Astrocyte (in vitro differentiated cells and primary cell): ENCODE results near the gene RNLS. TPM values are rescaled to one million over a fixed set of nuclear protein-coding genes. Genes with fewer than 3 reads are reported as not detected.

ENCODE experiments used
- DNase-seq: peaks from one replicate; pipeline ENCODE4 v3.0.0-alpha.2; 2010; ENCODE audit warnings: low read depth
- FAIRE-seq: peaks from 2 replicates; lab custom pipeline; 2011; peaks lifted over from hg19 to GRCh38; lab: Jason Lieb, UNC
- H2AFZ ChIP-seq: 2 replicates; pipeline ENCODE4 v1.6.0; 2012; ENCODE audit warnings: low read depth, low read length, inconsistent platforms
- H3K27ac ChIP-seq: 2 replicates; pipeline ENCODE4 v1.5.1; 2011; ENCODE audit warnings: low read depth, low read length, inconsistent platforms
- H3K27me3 ChIP-seq: 2 replicates; pipeline ENCODE4 v1.6.0; 2011; ENCODE audit warnings: low read length, inconsistent platforms; ENCODE audit not compliant: insufficient read depth
- H3K36me3 ChIP-seq: 2 replicates; pipeline ENCODE4 v1.5.1; 2011; ENCODE audit warnings: low read length, inconsistent platforms; ENCODE audit not compliant: insufficient read depth
- H3K4me1 ChIP-seq: 2 replicates; pipeline ENCODE4 v1.5.1; 2011; ENCODE audit warnings: low read length, inconsistent platforms; ENCODE audit not compliant: insufficient read depth
- H3K4me2 ChIP-seq: 2 replicates; pipeline ENCODE4 v1.6.0; 2012; ENCODE audit warnings: low read length, inconsistent platforms
- H3K4me3 ChIP-seq: 2 replicates; pipeline ENCODE4 v1.5.1; 2011; ENCODE audit warnings: low read depth, mild to moderate bottlenecking, low read length, inconsistent platforms; ENCODE audit not compliant: insufficient read depth
- H3K79me2 ChIP-seq: 2 replicates; pipeline ENCODE4 v1.6.0; 2012; ENCODE audit warnings: mild to moderate bottlenecking, low read length, inconsistent platforms; ENCODE audit not compliant: insufficient read depth
- H3K9ac ChIP-seq: 2 replicates; pipeline ENCODE4 v1.6.0; 2012; ENCODE audit warnings: mild to moderate bottlenecking, low read length, inconsistent platforms
- H3K9me3 ChIP-seq: 2 replicates; pipeline ENCODE4 v1.5.1; 2012; ENCODE audit warnings: low read depth, mild to moderate bottlenecking, low read length, inconsistent platforms; ENCODE audit not compliant: insufficient read depth
- H4K20me1 ChIP-seq: 2 replicates; pipeline ENCODE4 v1.6.0; 2012; ENCODE audit warnings: low read length, inconsistent platforms; ENCODE audit not compliant: insufficient read depth
- H3K27ac Mint-ChIP-seq: one replicate; pipeline ENCODE4 v1.8.0; 2021; ENCODE audit warnings: mild to moderate bottlenecking, mixed read lengths; ENCODE audit not compliant: unreplicated experiment
- H3K27me3 Mint-ChIP-seq: one replicate; pipeline ENCODE4 v1.8.0; 2021; ENCODE audit warnings: low read depth, mixed read lengths; ENCODE audit not compliant: unreplicated experiment
- H3K36me3 Mint-ChIP-seq: one replicate; pipeline ENCODE4 v1.8.0; 2021; ENCODE audit warnings: low read depth, mixed read lengths; ENCODE audit not compliant: unreplicated experiment
- H3K4me1 Mint-ChIP-seq: one replicate; pipeline ENCODE4 v1.8.0; 2021; ENCODE audit warnings: low read depth, mixed read lengths; ENCODE audit not compliant: unreplicated experiment
- H3K4me3 Mint-ChIP-seq: one replicate; pipeline ENCODE4 v1.8.0; 2021; ENCODE audit warnings: mild to moderate bottlenecking, moderate library complexity, mixed read lengths; ENCODE audit not compliant: unreplicated experiment
- H3K9me3 Mint-ChIP-seq: one replicate; pipeline ENCODE4 v1.8.0; 2021; ENCODE audit warnings: mild to moderate bottlenecking, mixed read lengths; ENCODE audit not compliant: unreplicated experiment
- EZH2 ChIP-seq: IDR thresholded peaks from 2 replicates; pipeline ENCODE4 v1.6.1; 2012; ENCODE audit warnings: mild to moderate bottlenecking, low read length, inconsistent platforms; ENCODE audit not compliant: insufficient read depth
- total RNA-seq: library from RNA; stranded (reverse); gene quantifications from 2 replicates; pipeline ENCODE4 v1.2.1, GENCODE V29; 2021
- TF ChIP-seq, protein P1 (sequence below): IDR thresholded peaks from 2 replicates; pipeline ENCODE4 v1.5.1; 2011; ENCODE audit warnings: low read depth, mild to moderate bottlenecking, inconsistent platforms, low read length, moderate library complexity; ENCODE audit not compliant: insufficient read depth

The RNLS gene
- total RNA-seq, 1 donor from 2014 or later = 6.9 TPM

DNA sequence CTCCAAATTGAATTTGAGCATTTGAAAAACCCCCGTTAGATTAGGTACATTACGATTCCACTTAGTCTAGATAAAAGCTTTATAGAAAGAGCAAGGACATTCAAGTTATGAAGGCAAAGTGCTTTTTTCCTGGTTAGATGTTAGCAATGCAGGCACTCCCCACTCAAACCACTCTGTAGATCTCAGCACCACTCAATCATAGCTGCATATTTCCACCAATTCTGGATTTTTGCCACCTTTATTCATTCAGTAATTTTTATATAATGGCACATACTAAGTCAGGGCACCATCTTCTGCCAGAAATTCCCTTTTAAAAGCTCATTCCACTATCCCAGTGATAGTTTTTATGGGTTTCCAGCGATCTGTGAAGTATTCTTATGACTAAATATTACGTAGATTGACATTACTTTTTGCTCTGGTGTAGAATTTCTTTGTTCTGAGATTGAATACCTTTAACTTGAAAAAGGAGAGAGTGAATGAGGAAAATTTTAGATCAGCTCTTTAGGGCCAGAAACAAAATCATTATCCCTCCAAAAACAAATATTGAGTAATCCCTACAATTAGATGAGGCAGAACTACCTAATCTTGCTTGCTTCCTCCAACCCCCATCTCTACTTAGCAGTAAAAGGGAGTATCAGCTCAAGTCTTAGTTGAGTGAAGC, 51.6 kb downstream of the RNLS start:
- DNase-seq = no peak
- Mint-ChIP-seq H3K4me1 (peaks cover 15% of the 10 kb centered on the region), H3K36me3 (no peaks in the 10 kb centered on the region), H3K27me3 (no peaks in the 10 kb centered on the region), H3K27ac (no peak overlapping the region), H3K9me3 (peaks cover 4% of the 10 kb centered on the region), H3K4me3 (no peak overlapping the region)
- Histone ChIP-seq H3K27me3 (no peaks in the 10 kb centered on the region), H3K4me3 (no peak overlapping the region), H3K4me1 (no peaks in the 10 kb centered on the region), H3K79me2 (no peaks in the 10 kb centered on the region), H3K9me3 (no peaks in the 10 kb centered on the region), H4K20me1 (no peaks in the 10 kb centered on the region), H3K27ac (no peak overlapping the region), H3K36me3 (no peaks in the 10 kb centered on the region), H2AFZ (no peak overlapping the region), H3K4me2 (no peak overlapping the region), H3K9ac (no peak overlapping the region)
- FAIRE-seq = no peak
- TF ChIP-seq EZH2 = no peak
- TF ChIP-seq, protein P1, sequence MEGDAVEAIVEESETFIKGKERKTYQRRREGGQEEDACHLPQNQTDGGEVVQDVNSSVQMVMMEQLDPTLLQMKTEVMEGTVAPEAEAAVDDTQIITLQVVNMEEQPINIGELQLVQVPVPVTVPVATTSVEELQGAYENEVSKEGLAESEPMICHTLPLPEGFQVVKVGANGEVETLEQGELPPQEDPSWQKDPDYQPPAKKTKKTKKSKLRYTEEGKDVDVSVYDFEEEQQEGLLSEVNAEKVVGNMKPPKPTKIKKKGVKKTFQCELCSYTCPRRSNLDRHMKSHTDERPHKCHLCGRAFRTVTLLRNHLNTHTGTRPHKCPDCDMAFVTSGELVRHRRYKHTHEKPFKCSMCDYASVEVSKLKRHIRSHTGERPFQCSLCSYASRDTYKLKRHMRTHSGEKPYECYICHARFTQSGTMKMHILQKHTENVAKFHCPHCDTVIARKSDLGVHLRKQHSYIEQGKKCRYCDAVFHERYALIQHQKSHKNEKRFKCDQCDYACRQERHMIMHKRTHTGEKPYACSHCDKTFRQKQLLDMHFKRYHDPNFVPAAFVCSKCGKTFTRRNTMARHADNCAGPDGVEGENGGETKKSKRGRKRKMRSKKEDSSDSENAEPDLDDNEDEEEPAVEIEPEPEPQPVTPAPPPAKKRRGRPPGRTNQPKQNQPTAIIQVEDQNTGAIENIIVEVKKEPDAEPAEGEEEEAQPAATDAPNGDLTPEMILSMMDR = no peak

DNA sequence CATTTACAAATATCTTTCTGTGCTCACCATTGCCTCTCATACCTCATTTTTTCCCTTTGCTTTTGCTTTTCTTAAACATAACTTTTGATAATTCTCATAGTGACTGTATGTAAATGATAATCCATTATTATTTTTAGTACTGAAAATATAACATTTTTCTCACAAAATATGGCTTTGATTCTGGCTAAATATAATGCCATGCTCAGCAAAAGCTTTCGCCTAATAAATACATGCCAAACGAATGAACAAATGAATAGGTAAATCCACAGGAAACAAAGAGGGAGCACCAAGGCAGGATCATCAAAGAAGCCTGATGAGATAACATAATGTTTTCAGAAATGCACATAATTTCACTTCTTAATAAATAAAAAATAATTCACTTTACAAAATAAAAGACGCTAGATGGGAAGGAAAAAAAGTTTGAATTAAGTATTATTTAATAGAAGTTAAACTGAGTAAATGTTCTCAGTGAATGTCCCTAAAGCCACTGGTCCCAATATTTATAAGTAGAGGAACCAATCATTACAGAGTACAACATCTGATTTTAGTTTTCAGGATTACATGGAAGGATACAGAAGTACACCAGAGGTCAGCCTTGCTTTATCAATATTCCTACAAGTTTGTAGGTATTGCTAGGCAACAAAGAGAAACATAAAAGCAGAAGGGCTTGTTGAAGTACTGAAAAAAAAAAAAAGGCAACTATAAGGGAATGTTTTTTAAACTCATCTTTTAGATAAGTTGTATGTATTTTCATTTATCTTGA, 52.3 kb downstream of the RNLS start:
- no peaks in the 10 kb centered on the region for H3K36me3 Mint-ChIP-seq
- no peaks in the 10 kb centered on the region for H3K36me3 ChIP-seq

More for the DNA sequence above, 52.3 kb downstream of the RNLS start:
- no peaks in the 10 kb centered on the region for H3K27me3 Mint-ChIP-seq
- FAIRE-seq (no peak), DNase-seq (no peak)
- no peaks in the 10 kb centered on the region for H3K9me3 ChIP-seq
- no peak overlapping the region for H2AFZ ChIP-seq
- H3K27ac Mint-ChIP-seq = no peak overlapping the region
- H3K27me3 ChIP-seq = no peaks in the 10 kb centered on the region
- no peak overlapping the region for H3K4me2 ChIP-seq
- H3K9ac ChIP-seq = no peak overlapping the region
- no peaks in the 10 kb centered on the region for H4K20me1 ChIP-seq
- TF ChIP-seq EZH2 = no peak
- TF ChIP-seq, protein P1 = no peak
- H3K27ac ChIP-seq = no peak overlapping the region
- H3K4me3 Mint-ChIP-seq = no peak overlapping the region
- no peaks in the 10 kb centered on the region for H3K4me1 ChIP-seq
- H3K4me1 Mint-ChIP-seq = peaks cover 16% of the 10 kb centered on the region
- H3K4me3 ChIP-seq = no peak overlapping the region
- no peaks in the 10 kb centered on the region for H3K79me2 ChIP-seq
- peaks cover 4% of the 10 kb centered on the region for H3K9me3 Mint-ChIP-seq
